HEK293 (cell line): Measurements from ENCODE around the gene HID1.
A peak's percentile ranks its signal among the peaks of the same experiment; 100 is the strongest.
"Not testable (repeated sequence)": the region's sequence is repeated elsewhere in the genome, so short reads cannot be mapped to it uniquely, and the experiment has no call there.

Experiments used
- CTCF ChIA-PET: fragments of 350-600 bp; formaldehyde crosslinking; extraction: SDS; loops from one replicate; lab custom pipeline; 2021; ENCODE audit warnings: antibody characterized with exemption; lab: Yijun Ruan, JAX
- POLR2A ChIA-PET: fragments of 300-600 bp; formaldehyde crosslinking; extraction: SDS; loops from one replicate; lab custom pipeline; 2020; ENCODE audit warnings: antibody characterized with exemption, inconsistent platforms; lab: Yijun Ruan, JAX
- H3K27ac ChIP-seq: fragments of 200-500 bp; sonication (Bioruptor generic); 2 replicates; pipeline ENCODE4 v1.5.1; 2014; ENCODE audit warnings: low read depth, low read length, control low read depth, inconsistent platforms; ENCODE audit errors: extremely low read depth
- H3K36me3 ChIP-seq, 2 experiments: fragments of 200-500 bp in 1 of 2; sonication (Bioruptor generic) in 1 of 2; 1 replicate in 1 of 2; 2 replicates in 1 of 2; pipeline ENCODE4 v1.5.1; 2014 to 2017; ENCODE audit warnings: inconsistent platforms in 2 of 2, low read length in 2 of 2; ENCODE audit not compliant: control insufficient read depth in 2 of 2, insufficient read depth in 1 of 2
- H3K4me1 ChIP-seq: fragments of 200-500 bp; sonication (Bioruptor generic); 2 replicates; pipeline ENCODE4 v1.5.1; 2014; ENCODE audit warnings: mild to moderate bottlenecking, low read length, inconsistent platforms; ENCODE audit not compliant: control insufficient read depth, insufficient read depth
- H3K4me3 ChIP-seq: 2 replicates; pipeline ENCODE4 v1.5.1; 2011; ENCODE audit warnings: low read depth, mild to moderate bottlenecking, control low read depth, low read length, moderate library complexity
- H3K9me3 ChIP-seq: fragments of 200-500 bp; sonication (Bioruptor generic); 2 replicates; pipeline ENCODE4 v1.5.1; 2014; ENCODE audit warnings: low read depth, low read length, inconsistent platforms; ENCODE audit not compliant: control insufficient read depth, insufficient read depth
- GLIS1 ChIP-seq: fragments of 450-650 bp; formaldehyde crosslinking; IDR thresholded peaks from 2 replicates; pipeline ENCODE4 v1.5.1; 2016; ENCODE audit warnings: missing biosample characterization, missing genetic modification characterization
- KLF9 ChIP-seq: fragments of 450-650 bp; formaldehyde crosslinking; IDR thresholded peaks from 2 replicates; pipeline ENCODE4 v1.5.1; 2016; ENCODE audit warnings: missing biosample characterization, missing genetic modification characterization, low read depth
- SP3 ChIP-seq: fragments of 450-650 bp; formaldehyde crosslinking; IDR thresholded peaks from 2 replicates; pipeline ENCODE4 v1.5.1; 2016; ENCODE audit warnings: missing biosample characterization, missing genetic modification characterization
- WT1 ChIP-seq: fragments of 450-650 bp; formaldehyde crosslinking; IDR thresholded peaks from 2 replicates; pipeline ENCODE4 v1.5.1; 2016; ENCODE audit warnings: missing biosample characterization, missing genetic modification characterization
- ZBTB17 ChIP-seq: fragments of 450-650 bp; formaldehyde crosslinking; IDR thresholded peaks from 2 replicates; pipeline ENCODE4 v1.5.1; 2016; ENCODE audit warnings: missing biosample characterization, missing genetic modification characterization
- ZNF121 ChIP-seq: fragments of 450-650 bp; formaldehyde crosslinking; IDR thresholded peaks from 2 replicates; pipeline ENCODE4 v1.5.1; 2016; ENCODE audit warnings: missing biosample characterization, missing genetic modification characterization
- ZNF133 ChIP-seq: fragments of 450-650 bp; formaldehyde crosslinking; IDR thresholded peaks from 2 replicates; pipeline ENCODE4 v1.5.1; 2016; ENCODE audit warnings: missing biosample characterization, missing genetic modification characterization
- ZNF169 ChIP-seq: fragments of 450-650 bp; formaldehyde crosslinking; IDR thresholded peaks from 2 replicates; pipeline ENCODE4 v1.5.1; 2016; ENCODE audit warnings: missing biosample characterization, missing genetic modification characterization
- ZNF175 ChIP-seq: fragments of 450-650 bp; formaldehyde crosslinking; IDR thresholded peaks from 2 replicates; pipeline ENCODE4 v1.5.1; 2016; ENCODE audit warnings: missing biosample characterization, missing genetic modification characterization
- ZNF221 ChIP-seq: fragments of 450-650 bp; formaldehyde crosslinking; IDR thresholded peaks from 2 replicates; pipeline ENCODE4 v1.5.1; 2017; ENCODE audit warnings: missing biosample characterization, missing genetic modification characterization, borderline replicate concordance
- ZNF274 ChIP-seq, 2 experiments: fragments of 200-500 bp in 1 of 2; fragments of 450-650 bp in 1 of 2; sonication (Bioruptor generic) in 1 of 2; formaldehyde crosslinking in 1 of 2; IDR thresholded peaks; 2 replicates each; pipeline versions ENCODE4 v1.5.1 to v1.6.1; 2014 to 2016; ENCODE audit warnings: borderline replicate concordance in 1 of 2, inconsistent platforms in 1 of 2, low read length in 1 of 2, missing biosample characterization in 1 of 2, missing genetic modification characterization in 1 of 2
- ZNF350 ChIP-seq: fragments of 450-650 bp; formaldehyde crosslinking; IDR thresholded peaks from 2 replicates; pipeline ENCODE4 v1.5.0; 2017; ENCODE audit warnings: missing biosample characterization, mild to moderate bottlenecking, missing genetic modification characterization
- ZNF354C ChIP-seq: fragments of 450-650 bp; formaldehyde crosslinking; IDR thresholded peaks from 2 replicates; pipeline ENCODE4 v1.5.1; 2016; ENCODE audit warnings: missing biosample characterization, missing genetic modification characterization, low read depth, borderline replicate concordance
- ZNF426 ChIP-seq: fragments of 450-650 bp; formaldehyde crosslinking; IDR thresholded peaks from 2 replicates; pipeline ENCODE4 v1.5.1; 2017; ENCODE audit warnings: missing biosample characterization, missing genetic modification characterization, mild to moderate bottlenecking, inconsistent platforms, moderate library complexity
- ZNF600 ChIP-seq: fragments of 450-650 bp; formaldehyde crosslinking; IDR thresholded peaks from 2 replicates; pipeline ENCODE4 v1.5.1; 2016; ENCODE audit warnings: missing biosample characterization, missing genetic modification characterization
- ZNF623 ChIP-seq: fragments of 450-650 bp; formaldehyde crosslinking; IDR thresholded peaks from 2 replicates; pipeline ENCODE4 v1.5.1; 2016; ENCODE audit warnings: missing biosample characterization, missing genetic modification characterization
- ZNF624 ChIP-seq: fragments of 450-650 bp; formaldehyde crosslinking; IDR thresholded peaks from 2 replicates; pipeline ENCODE4 v1.5.1; 2017; ENCODE audit warnings: missing biosample characterization, missing genetic modification characterization
- ZNF654 ChIP-seq: fragments of 450-650 bp; formaldehyde crosslinking; IDR thresholded peaks from 2 replicates; pipeline ENCODE4 v1.5.1; 2016; ENCODE audit warnings: low read depth, missing biosample characterization, missing genetic modification characterization
- ZNF658 ChIP-seq: fragments of 450-650 bp; formaldehyde crosslinking; IDR thresholded peaks from 2 replicates; pipeline ENCODE4; 2016; ENCODE audit warnings: missing biosample characterization, missing genetic modification characterization
- ZNF843 ChIP-seq: fragments of 450-650 bp; formaldehyde crosslinking; IDR thresholded peaks from 2 replicates; pipeline ENCODE4 v1.5.1; 2016; ENCODE audit warnings: missing biosample characterization, missing genetic modification characterization
- TF ChIP-seq, protein P1 (sequence below): fragments of 450-650 bp; formaldehyde crosslinking; IDR thresholded peaks from 2 replicates; pipeline ENCODE4 v1.5.1; 2016; ENCODE audit warnings: missing biosample characterization, missing genetic modification characterization

The HID1 gene

GRCh38 chr17:74971069-74971841 lies 1.3 kb downstream of the HID1 start (continued):
- TF ChIP-seq ZBTB17 (peak; percentile 62), ZNF654 (tag by site-specific recombination) (no peak), ZNF175 (tag by site-specific recombination) (no peak), ZNF350 (tag by site-specific recombination) (no peak), ZNF600 (tag by site-specific recombination) (peak; percentile 27; the same call in 1 of the 2 replicates)
- TF ChIP-seq, all 188 proteins: peak for 4

GRCh38 chr17:74970395-74970794 lies 2.2 kb downstream of the HID1 start:
- no peak for TF ChIP-seq ZNF624 (tag by site-specific recombination)
- no peak for TF ChIP-seq SP3
- no peak for TF ChIP-seq ZNF169
- no peak for TF ChIP-seq ZNF133 (tag by site-specific recombination)
- no peak for TF ChIP-seq ZNF623 (tag by site-specific recombination)
- no peak for TF ChIP-seq ZNF274 (IDR thresholded peaks at IDR 0.05; ENCODE audit: low read length)
- TF ChIP-seq ZNF274 (tag by site-specific recombination; IDR thresholded peaks at IDR 0.05; ENCODE audit: borderline replicate concordance), result no peak
- TF ChIP-seq ZNF354C, result no peak
- no peak for TF ChIP-seq ZNF843 (tag by site-specific recombination)
- no peak for TF ChIP-seq KLF9 (tag by site-specific recombination)
- TF ChIP-seq ZNF658 (tag by site-specific recombination), result no peak
- no peak for TF ChIP-seq ZNF221 (tag by site-specific recombination)
- no peak for TF ChIP-seq ZNF426 (tag by site-specific recombination)
- no peak for TF ChIP-seq WT1 (tag by site-specific recombination)
- Histone ChIP-seq H3K4me1 (peaks cover 4% of the 10 kb centered on the region; the same call in 1 of the 2 replicates), H3K36me3 (no peaks in the 10 kb centered on the region), H3K9me3 (no peaks in the 10 kb centered on the region), H3K27ac (no peak overlapping the region), H3K4me3 (no peak overlapping the region)
- CTCF ChIA-PET, result interaction anchor here (0.5 to 4.2 kb wide), 5 partner anchors 9 to 144 kb away, joined by 3 to 42 read pairs (median 3); no protein-coding TSS in a partner anchor
- POLR2A ChIA-PET, result interaction anchor here (1.1 to 5.4 kb wide), 2 partner anchors 18 to 58 kb away, joined by 3 to 50 read pairs; partner anchors contain the start of gene CDR2L

DNA sequence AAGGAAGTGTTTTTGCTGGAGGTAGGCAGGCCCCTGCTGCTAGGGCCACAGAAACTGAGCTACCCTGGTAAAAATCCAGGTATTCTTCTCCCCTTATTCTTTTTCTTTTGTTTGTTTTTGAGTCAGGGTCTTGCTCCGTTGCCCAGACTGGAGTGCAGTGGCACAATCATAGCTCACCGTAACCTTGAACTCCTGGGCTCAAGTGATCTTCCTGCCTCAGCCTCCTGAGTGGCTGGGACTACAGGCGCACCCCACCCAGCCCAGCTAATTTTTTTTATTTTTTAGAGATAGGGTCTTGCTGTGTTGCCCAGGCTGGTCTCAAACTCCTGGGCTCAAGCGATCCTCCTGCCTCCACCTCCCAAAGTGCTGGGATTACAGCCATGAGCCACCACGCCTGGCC lies 3.1 kb downstream of the HID1 start:
- not testable (repeated sequence) for H3K36me3 ChIP-seq, H3K9me3 ChIP-seq, H3K4me1 ChIP-seq, H3K4me3 ChIP-seq, H3K27ac ChIP-seq
- POLR2A ChIA-PET, result interaction anchor here (1.1 kb wide), 1 partner anchor 59 kb away, joined by 3 read pairs; no protein-coding TSS in a partner anchor
- CTCF ChIA-PET, result interaction anchor here (0.6 to 1.5 kb wide), 3 partner anchors 19 to 127 kb away, joined by 3 to 6 read pairs (median 3); no protein-coding TSS in a partner anchor
- TF ChIP-seq ZNF121, result peak; percentile 96

DNA sequence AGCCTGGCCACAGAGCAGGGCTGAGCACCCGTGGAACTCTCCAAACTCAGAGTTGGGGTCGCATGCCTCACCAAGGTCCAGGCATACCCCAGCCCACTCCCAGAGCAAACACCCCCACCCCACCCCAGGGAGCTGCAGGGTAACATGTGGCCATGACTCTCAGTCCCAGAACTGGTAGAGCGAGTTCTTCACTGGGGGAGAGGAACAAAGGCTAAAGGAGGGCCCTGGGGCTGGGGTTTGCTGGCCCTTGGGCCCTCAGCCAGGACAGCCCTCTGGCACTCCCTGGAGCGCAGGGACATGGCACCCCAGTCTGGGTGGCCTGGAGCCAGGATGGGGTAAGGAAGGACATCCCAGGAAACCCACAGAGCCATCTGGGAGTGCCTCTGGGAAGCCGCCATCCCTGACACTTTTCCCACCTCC lies 4.2 kb downstream of the HID1 start:
- Histone ChIP-seq H3K36me3 (no peaks in the 10 kb centered on the region), H3K4me3 (no peak overlapping the region), H3K9me3 (no peaks in the 10 kb centered on the region), H3K27ac (no peak overlapping the region), H3K4me1 (peaks cover 4% of the 10 kb centered on the region; the same call in 1 of the 2 replicates)
- ChIA-PET POLR2A (interaction anchor here (0.7 kb wide), 1 partner anchor 15 kb away, joined by 3 read pairs; no protein-coding TSS in a partner anchor), CTCF (interaction anchor here (0.7 to 1.6 kb wide), 6 partner anchors 10 to 177 kb away, joined by 3 to 7 read pairs (median 4); partner anchors contain the start of gene MRPL58)
- TF ChIP-seq, protein P1, sequence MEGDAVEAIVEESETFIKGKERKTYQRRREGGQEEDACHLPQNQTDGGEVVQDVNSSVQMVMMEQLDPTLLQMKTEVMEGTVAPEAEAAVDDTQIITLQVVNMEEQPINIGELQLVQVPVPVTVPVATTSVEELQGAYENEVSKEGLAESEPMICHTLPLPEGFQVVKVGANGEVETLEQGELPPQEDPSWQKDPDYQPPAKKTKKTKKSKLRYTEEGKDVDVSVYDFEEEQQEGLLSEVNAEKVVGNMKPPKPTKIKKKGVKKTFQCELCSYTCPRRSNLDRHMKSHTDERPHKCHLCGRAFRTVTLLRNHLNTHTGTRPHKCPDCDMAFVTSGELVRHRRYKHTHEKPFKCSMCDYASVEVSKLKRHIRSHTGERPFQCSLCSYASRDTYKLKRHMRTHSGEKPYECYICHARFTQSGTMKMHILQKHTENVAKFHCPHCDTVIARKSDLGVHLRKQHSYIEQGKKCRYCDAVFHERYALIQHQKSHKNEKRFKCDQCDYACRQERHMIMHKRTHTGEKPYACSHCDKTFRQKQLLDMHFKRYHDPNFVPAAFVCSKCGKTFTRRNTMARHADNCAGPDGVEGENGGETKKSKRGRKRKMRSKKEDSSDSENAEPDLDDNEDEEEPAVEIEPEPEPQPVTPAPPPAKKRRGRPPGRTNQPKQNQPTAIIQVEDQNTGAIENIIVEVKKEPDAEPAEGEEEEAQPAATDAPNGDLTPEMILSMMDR, result no peak
- TF ChIP-seq GLIS1, result 0 out of 2 replicates have a peak, but pooled peaks have one; percentile 19
